A204.1 (cell line): ENCODE data around the gene KCTD16.
A peak's percentile ranks its signal among the peaks of the same experiment; 100 is the strongest.

Experiments used
- FAIRE-seq: peaks from 2 replicates; lab custom pipeline; 2012; peaks lifted over from hg19 to GRCh38; lab: Jason Lieb, UNC

KCTD16 gene

DNA sequence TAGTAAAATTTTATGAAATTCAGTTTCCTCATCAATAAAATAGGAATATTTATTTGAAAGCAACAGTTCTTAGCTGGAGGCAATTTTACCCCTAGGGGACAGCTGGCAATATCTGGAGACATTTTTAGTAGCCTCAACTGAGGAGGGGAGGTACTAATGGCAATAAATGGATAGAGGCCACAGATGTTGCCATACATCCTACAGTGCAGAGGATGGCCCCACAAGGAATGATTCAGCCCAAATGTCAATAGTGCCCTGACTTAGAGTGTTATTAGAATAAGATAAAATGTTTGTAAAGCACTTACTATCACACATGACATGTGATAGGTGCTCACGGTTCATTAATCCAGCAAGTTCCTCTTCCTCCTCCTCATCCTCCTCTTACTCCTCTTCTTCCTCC is 293.6 kb downstream of the KCTD16 start:
- FAIRE-seq = no peak

DNA sequence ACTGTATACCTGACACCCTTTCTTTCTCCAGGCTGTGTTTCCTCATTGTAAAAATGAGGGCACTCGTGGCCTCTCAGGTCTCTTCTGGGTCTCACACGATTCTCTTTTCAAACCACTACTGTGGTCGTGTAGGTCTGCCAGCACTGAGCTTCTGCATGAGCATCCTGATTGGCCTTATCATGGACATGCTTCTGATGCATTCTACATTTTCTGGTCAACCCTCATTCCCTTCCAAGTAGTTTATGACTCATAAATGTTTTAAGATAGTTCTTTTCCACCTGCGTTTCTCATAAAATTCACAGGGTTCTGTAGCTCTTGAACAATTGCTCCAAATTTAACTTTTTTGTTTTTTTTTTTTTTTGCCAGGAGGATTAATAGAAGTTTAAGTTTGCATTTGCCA is 294.8 kb downstream of the KCTD16 start:
- no peak for FAIRE-seq

DNA sequence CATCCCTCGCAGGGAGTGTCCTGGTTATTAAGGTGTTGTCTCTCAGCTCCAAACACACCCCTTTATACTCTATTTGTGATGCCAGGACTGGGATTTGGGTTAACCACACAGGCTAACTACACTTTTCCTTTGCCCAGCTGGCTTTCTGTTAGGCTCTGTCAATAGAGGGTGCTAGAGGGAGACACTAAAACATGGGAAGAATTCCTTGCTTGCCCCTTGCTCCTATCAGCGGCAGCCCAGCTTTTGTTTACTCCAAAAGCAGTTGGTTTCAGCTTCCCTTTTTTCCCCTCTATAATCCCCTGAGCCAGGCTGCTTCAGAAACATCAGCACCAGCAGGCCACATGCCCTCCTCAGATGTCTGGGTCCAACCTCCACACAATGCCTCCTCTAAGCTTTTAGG is 297.1 kb downstream of the KCTD16 start:
- FAIRE-seq = peak; percentile 47

DNA sequence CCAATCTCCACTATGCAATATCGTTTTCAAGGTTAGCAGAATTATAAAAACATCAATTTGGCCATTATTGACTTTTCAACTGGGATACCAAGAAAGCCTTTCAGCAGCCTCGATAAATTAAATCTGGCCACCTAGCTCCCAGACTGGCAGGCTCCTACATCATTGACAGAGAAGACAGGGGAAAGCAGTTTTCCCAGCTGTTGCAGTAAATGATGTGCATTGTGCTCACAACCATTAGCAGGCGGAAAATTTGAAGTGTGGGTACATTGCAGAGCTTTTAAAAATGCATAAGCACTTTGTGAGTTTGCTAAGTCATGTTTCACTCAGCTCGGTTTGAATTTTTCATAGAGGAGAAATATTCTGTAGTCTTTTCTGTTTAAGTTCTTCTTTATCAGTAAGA is 297.9 kb downstream of the KCTD16 start:
- FAIRE-seq = no peak

DNA sequence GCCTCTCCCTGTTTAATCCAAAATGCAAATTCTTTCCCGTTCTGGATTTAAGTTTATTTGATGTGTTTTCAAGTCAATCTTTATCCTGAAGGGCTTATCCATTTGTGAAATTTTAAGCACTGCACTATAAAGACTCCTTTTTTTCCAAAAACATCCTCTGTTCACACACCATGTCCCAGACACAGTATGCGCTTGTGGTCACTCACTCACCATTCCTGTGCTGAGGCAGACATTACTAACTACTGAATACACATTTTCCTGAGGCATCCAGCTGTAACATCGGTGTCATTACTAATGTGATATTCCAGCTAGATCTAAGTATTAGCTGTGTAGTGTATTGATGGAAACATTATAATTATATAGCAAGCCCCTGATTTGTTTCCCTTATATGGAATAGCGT is 298.4 kb downstream of the KCTD16 start:
- no peak for FAIRE-seq

DNA sequence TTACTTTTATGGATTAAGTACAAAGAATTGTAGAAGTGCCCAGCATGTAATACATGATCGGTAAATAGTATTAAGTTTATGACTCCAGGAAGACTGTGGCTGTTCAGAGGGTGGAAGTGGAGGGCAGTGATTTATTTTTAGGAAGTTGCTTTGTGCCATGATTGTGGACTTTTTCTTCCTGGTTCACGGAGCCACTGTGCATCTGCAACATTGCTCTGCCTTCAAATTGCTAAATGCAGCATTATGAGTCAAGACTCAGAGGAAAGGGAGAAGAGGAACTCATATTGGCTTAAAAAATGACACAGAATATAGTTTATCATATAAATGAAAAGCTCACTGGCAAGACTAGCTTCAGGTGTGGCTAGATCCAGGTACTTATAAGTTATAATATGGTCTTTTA is 301.5 kb downstream of the KCTD16 start:
- no peak for FAIRE-seq

DNA sequence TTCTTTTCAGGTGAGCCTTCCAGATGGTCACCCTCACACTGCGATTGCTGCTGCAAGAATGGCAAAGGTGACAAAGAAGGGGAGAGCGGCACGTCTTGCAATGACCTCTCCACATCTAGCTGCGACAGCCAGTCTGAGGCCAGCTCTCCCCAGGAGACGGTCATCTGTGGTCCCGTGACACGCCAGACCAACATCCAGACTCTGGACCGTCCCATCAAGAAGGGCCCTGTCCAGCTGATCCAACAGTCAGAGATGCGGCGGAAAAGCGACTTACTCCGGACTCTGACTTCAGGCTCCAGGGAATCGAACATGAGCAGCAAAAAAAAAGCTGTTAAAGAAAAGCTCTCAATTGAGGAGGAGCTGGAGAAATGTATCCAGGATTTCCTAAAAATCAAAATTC is 303.0 kb downstream of the KCTD16 start:
- FAIRE-seq = no peak

DNA sequence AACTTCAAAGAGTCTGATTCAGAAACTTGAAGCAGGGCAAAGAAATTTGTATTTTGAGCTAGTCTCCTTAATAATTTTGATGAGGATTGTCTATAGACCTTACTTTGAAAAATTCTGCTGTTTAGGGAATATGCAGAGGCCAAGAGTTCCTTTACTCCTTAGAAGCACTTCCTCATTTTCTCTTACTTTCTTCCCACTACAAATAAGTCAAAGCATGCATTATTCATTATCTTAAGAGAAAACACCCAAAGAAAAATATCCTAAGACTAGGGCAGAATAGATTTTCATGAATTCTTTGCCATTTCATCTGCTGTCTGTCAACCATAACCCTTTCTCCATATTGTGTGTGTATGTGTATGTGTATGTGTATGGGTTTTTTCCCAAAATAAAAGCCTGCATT is 307.9 kb downstream of the KCTD16 start:
- no peak for FAIRE-seq

DNA sequence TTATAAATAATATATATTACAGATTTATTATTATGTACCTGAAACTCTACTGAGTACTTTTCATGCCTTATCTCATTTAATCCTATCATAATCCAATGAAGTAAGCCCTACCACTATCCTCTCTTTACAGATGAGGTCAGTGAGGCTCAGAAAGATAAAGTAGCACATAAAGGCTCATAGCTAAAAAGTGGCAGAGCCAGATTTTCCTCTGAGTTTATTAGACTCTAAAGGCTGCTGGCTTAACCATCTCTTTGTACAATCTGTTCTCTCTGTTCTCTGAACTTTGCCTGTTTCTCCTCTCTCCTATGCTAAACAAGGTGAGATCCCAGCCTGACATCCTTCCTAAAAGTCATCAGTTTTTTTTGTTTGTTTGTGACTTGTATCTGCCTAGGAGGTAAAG is 311.2 kb downstream of the KCTD16 start:
- FAIRE-seq = no peak

DNA sequence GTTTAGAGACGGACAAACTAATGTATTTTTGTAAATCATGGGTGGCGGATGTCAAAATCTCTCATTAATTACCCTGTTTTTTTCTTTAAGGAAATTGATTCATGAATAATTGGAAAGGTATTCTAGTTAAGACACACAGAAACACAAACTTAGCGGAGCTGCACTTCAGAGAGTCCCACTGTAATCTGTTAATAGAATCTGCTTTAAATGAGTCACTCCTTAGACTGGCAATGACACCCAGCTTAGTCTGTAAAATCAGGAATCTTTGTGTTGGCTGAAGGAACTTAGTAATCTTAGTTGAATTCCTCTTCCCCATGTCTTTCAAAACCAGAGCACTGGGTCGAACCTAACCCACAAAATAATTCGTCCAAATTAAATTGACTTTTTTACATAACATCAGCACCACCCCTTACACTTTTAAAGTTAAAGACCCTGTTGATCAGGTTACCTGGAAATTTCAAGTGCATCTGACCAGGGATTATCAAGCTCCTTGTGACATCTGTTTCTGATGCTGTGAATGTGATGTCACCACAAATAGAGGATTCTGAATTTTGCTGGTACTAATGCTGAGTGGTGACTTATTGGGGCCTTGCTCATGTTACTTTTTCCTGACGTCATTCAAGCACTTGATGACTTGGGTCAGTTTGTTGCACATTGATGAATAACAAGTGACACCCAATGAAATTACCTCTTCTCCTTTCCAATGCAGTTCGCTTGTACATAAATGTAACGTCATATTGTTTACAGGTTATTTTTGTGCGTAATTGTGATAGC is 313.6 kb downstream of the KCTD16 start:
- no peak for FAIRE-seq

DNA sequence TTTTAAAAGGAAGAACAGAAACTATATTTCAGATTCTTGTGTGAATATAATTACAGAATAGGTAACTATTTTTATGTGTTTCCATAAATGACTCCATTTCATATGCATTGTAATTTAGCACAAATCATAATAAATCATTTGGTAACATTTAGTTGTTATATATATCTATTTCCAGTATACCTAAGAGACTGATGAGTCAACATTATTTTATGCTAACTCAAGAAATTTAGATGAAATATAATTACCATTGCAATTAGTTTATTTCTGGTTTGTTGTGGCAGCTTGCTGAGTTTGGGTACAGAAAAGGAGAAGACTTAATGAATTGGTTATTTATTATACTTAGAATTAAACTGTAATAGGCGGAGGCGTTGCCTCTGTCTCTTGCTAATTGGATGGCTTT is 314.9 kb downstream of the KCTD16 start:
- FAIRE-seq = peak; percentile 19

DNA sequence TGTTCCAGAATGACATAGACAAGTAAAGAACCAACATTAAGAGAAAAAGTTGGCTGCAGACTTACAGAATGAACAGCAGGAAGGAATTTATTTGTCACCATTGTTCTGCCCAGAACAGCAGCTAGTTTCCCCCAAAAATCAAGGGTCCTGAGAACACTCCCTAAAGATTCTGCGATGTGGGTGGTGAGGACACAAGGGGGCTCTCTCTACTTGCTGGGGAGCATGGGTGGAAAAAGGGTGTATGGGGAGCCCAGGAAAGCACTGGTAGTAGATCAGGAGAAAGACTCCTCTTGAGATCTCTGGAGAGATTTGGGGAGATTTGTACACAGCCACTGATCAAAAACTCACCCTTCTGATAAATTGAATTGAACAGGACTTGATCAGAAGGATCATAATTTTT is 316.5 kb downstream of the KCTD16 start:
- no peak for FAIRE-seq

DNA sequence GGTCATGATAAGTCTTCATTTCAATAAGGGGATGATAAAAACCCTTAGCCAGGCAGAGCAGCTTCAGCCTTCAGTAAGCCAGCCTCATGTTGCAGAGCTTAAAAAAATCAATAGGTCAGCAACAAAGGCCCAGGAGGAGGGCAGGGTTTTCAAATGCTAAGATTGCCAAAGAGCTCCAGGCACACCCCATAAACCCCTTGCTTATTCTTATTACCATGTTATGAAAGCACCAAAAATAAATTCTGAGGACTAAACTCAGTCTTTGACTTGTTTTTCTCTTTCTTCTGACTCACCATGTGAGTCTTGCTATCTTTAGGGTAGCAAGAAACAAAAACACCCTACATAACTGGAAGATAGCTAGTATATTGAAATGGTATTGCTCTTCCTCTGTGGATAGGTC is 317.1 kb downstream of the KCTD16 start:
- no peak for FAIRE-seq

DNA sequence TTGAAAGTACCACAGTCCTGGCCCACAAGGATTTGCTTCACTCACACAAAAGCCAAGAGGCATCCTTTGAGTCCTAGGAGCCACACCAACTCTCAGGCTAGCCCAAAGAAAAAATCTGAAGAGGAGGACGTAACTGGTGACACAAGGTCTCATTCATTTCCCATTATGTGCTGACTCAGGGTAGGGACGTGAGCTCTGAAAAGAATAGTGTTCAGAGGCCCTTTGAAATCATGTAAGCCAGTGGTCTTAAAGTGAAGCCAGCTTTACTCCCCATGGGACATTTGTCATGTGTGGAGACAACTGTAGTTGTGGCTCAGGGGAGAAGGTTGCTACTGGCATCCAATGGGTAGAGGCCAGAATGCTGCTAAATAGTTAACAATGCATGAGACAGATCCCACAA is 332.4 kb downstream of the KCTD16 start:
- no peak for FAIRE-seq

DNA sequence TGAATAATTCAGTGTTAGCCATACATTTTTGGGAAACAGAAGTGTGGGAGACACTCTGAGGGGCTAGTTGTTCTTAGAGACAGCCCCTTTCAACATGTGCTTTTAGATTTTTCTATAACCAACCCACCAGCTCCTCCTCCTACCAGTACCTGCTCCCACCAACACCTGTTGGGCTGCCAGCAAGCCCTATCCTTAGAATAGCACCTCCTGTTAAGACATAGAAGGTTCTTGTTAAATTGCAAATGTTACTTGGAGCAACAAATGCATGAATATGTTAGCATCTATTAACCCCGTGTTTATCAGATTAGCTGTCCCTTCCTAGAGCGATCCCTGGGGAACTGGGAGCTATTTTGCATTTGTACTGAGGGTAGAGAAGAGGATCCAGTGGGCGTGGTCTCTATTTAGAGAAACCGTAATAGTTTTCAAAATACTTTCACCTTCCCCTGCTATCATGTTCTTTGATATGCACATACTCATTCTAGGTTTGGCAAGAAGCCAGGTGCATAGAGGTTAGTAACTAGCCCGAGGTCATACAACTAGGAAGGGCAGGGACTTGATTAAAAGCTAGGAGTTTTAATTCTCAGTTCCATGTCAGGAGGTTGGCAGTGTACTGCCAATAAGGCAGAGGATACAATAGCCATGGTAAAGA is 334.4 kb downstream of the KCTD16 start:
- no peak for FAIRE-seq

DNA sequence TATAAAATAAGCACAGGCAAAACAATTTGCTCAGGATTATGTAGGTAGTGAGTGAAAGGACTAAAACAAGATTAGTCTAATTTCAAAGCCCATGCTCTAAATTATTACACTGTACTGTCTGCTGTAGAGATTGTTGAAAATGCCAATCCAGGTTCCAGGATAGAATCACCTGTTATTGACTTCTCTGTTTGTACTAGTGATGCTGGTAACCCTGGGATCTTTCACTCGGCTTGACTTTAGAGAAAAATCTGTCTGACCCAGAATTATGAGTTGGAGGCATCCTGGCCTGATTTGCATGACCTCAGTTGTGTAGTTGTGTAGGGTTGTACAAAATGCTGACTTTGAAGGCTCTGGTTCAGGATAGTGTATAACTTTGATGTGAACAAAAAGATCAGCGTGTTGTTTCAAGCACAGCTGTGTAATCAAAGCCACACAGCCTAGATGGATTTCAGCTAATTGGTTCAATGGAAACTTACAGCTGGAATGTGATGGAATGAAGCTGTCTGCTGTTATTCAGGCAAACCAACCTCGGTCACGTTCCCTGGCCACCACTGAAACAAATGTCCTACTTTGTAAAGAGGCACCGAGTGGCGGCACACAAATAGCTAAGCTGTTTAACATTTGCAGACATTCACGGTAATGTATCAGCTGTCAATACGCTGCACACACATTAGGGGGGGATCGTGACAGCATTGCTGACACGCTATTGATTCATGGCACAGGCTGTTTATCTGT is 340.3 kb downstream of the KCTD16 start:
- no peak for FAIRE-seq

DNA sequence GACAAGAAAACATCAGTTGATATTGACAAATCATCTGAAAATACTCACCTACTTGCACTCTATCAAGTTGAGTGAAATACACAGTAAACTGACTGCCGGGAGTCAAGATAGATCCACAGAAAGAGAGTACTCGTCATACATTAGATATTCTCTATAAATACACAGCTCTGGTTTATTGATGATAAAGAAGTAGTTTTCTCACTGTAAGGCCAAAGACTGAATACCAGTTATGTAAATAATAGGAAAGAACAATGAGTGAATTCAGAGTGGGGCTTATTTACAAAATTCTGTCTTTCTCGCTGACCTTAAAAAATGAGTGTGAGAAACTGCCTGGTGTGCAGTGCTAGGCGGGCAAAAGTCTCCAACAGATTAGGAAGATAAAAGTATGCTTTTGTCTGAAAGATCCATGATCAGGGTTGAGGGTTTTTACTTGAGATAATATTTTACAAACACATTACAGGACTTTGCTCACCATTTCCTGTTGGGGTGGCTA is 341.0 kb downstream of the KCTD16 start:
- FAIRE-seq = no peak

DNA sequence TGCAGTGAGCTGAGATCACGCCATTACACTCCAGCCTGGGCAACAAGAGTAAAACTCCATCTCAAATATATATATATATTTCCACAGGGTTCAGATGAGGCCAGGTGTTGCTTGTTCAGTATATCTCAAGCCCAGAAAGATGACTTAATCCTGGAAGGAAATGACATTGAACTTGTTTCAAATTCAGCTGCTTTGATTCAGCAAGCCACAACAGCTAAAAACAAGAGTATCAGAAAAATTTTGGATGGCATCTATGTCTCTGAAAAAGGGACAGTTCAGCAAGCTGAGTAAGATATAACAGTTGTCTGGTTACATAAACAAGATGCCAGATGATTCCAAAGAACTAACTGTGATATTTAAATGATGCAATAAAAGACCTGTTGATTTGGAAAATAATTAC is 352.0 kb downstream of the KCTD16 start:
- no peak for FAIRE-seq

DNA sequence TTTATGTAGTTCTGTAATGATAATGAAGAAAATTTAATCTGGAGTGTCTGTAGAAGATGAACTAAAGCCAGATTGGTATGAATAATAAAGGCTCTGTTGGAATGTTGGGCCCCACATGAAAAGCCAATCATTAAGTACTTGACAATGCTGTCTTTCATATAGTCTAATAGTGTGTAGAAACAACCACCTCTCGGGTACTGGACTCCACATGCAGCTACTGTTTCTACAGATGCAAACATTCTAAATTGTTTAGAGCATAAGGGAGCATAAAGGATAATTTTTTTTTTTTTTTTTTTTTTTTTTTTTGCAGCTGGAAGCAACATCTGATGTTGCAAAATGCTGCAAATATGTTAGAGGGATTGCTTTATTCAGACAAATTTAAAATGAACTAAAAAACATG is 354.3 kb downstream of the KCTD16 start:
- FAIRE-seq = no peak

DNA sequence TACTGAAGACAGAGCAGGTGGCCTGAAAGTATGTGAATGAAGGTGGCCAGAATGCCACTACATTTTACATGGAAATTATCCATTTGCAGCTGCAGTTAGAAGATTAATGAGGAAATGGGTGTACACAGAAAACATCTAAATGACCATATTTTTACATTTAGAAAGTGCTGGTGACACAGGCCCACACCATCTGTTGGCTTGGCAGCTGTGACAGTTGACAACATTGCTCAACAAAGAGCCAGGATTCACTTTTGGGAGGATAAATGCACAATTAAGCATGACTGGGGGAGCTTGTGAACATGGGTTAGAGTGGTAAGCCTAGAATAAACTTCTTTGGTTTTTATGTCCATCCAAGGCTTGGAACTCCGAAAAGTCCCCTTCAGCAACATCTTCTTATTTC is 360.5 kb downstream of the KCTD16 start:
- FAIRE-seq = no peak
